Natural killer cell (primary cell): ENCODE data around the gene NRDE2. TPM values are rescaled to one million over a fixed set of nuclear protein-coding genes. Genes with fewer than 3 reads are reported as not detected.

Experiments
- ATAC-seq, 3 donors: fragments of 150-1000 bp in 2 of 3; fragments of 200-7000 bp in 1 of 3; cut with Tn5 transposase; 1 replicate in 1 of 3; 2 replicates in 2 of 3; pipeline ENCODE4 v1.10.0; 2021; ENCODE audit warnings: mild to moderate bottlenecking in 2 of 3, moderate library complexity in 2 of 3
- DNase-seq, 2 donors: peaks; one replicate each; pipeline versions ENCODE4 v3.0.0 to v3.0.0-alpha.2; 2013 to 2021; ENCODE audit warnings: mixed read lengths in 1 of 2
- H3K27ac ChIP-seq: one replicate; pipeline ENCODE4 v1.5.1; 2013; ENCODE audit warnings: mild to moderate bottlenecking, low read length
- H3K27me3 ChIP-seq: one replicate; pipeline ENCODE4 v1.6.1; 2013; ENCODE audit warnings: low read length; ENCODE audit not compliant: control insufficient read depth, insufficient read depth
- H3K36me3 ChIP-seq: one replicate; pipeline ENCODE4 v1.6.1; 2013; ENCODE audit warnings: low read length; ENCODE audit not compliant: control insufficient read depth, insufficient read depth
- H3K4me1 ChIP-seq: one replicate; pipeline ENCODE4 v1.6.1; 2013; ENCODE audit warnings: low read length; ENCODE audit not compliant: control insufficient read depth, insufficient read depth
- H3K4me3 ChIP-seq: one replicate; pipeline ENCODE4 v1.5.1; 2013; ENCODE audit warnings: low read length
- H3K9me3 ChIP-seq: one replicate; pipeline ENCODE4 v1.6.1; 2013; ENCODE audit warnings: low read length; ENCODE audit not compliant: control insufficient read depth, insufficient read depth
- H3K27ac Mint-ChIP-seq, 2 donors: one replicate each; pipeline ENCODE4 v1.8.0; 2022; ENCODE audit warnings: mild to moderate bottlenecking in 2 of 2, mixed read lengths in 2 of 2, moderate library complexity in 1 of 2
- H3K27me3 Mint-ChIP-seq, 2 donors: one replicate each; pipeline ENCODE4 v1.8.0; 2022; ENCODE audit warnings: low read depth in 2 of 2, mixed read lengths in 2 of 2
- H3K36me3 Mint-ChIP-seq: one replicate; pipeline ENCODE4 v1.8.0; 2022; ENCODE audit warnings: mixed read lengths
- H3K4me1 Mint-ChIP-seq, 2 donors: one replicate each; pipeline ENCODE4 v1.8.0; 2022; ENCODE audit warnings: mixed read lengths in 2 of 2
- H3K4me3 Mint-ChIP-seq: one replicate; pipeline ENCODE4 v1.8.0; 2022; ENCODE audit warnings: mild to moderate bottlenecking, moderate library complexity, mixed read lengths
- H3K9me3 Mint-ChIP-seq, 2 donors: one replicate each; pipeline ENCODE4 v1.8.0; 2022; ENCODE audit warnings: mixed read lengths in 2 of 2
- WGBS: methylation state at CpG from one replicate; pipeline ENCODE4 v1.1.7; 2013; ENCODE audit warnings: missing lambda C conversion rate; ENCODE audit not compliant: insufficient coverage; 5-methylcytosine and 5-hydroxymethylcytosine counted together
- intact Hi-C: fragments of 100-400 bp; cut with micrococcal nuclease; formaldehyde crosslinking; loops from one replicate; pipeline ENCODE4 v1.14.2; 2022
- total RNA-seq, 4 donors: library from RNA; stranded (reverse); fragments of 120-200 nt in 1 of 4; gene quantifications; one replicate each; pipeline versions ENCODE4 v1.2.3 to v1.2.4, GENCODE V29; 2013 to 2022
- TF ChIP-seq, protein P1 (sequence below): fragments of 200-600 bp; IDR thresholded peaks from one replicate; pipeline ENCODE4 v1.8.0; 2022; ENCODE audit warnings: antibody characterized with exemption

NRDE2 gene
- total RNA-seq, 3 donors from 2014 or later (not counting 1 experiment from before 2014, with no cell fraction given) = 32.6 to 46.3 (median 40.7) TPM

- no peak overlapping the region for H3K27ac ChIP-seq
- H3K9me3 ChIP-seq = no peaks in the 10 kb centered on the region
- H3K36me3 Mint-ChIP-seq = no peaks in the 10 kb centered on the region
- H3K36me3 ChIP-seq = peaks cover 59% of the 10 kb centered on the region
- no peaks in the 10 kb centered on the region for H3K9me3 Mint-ChIP-seq
- H3K27ac Mint-ChIP-seq = peak overlapping the region in 1 of 2 donors; percentile 7
- intact Hi-C loops = no loop called here
- ATAC-seq (peak in 1 of 3 donors; percentile 17), DNase-seq (no peak)
- WGBS = 90% methylated on average over 8 of the region's 8 CpGs
- H3K4me1 ChIP-seq = no peaks in the 10 kb centered on the region
- no peaks in the 10 kb centered on the region for H3K27me3 Mint-ChIP-seq
- peaks cover 0 to 7% of the 10 kb centered on the region in 2 donors for H3K4me1 Mint-ChIP-seq
- H3K27me3 ChIP-seq = no peaks in the 10 kb centered on the region
- TF ChIP-seq, protein P1, sequence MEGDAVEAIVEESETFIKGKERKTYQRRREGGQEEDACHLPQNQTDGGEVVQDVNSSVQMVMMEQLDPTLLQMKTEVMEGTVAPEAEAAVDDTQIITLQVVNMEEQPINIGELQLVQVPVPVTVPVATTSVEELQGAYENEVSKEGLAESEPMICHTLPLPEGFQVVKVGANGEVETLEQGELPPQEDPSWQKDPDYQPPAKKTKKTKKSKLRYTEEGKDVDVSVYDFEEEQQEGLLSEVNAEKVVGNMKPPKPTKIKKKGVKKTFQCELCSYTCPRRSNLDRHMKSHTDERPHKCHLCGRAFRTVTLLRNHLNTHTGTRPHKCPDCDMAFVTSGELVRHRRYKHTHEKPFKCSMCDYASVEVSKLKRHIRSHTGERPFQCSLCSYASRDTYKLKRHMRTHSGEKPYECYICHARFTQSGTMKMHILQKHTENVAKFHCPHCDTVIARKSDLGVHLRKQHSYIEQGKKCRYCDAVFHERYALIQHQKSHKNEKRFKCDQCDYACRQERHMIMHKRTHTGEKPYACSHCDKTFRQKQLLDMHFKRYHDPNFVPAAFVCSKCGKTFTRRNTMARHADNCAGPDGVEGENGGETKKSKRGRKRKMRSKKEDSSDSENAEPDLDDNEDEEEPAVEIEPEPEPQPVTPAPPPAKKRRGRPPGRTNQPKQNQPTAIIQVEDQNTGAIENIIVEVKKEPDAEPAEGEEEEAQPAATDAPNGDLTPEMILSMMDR = no peak
- no peak overlapping the region for H3K4me3 ChIP-seq
- no peak overlapping the region for H3K4me3 Mint-ChIP-seq
These were observed 55.9 kb downstream of the NRDE2 start for GRCh38 chr14:90275820-90276219.

DNA sequence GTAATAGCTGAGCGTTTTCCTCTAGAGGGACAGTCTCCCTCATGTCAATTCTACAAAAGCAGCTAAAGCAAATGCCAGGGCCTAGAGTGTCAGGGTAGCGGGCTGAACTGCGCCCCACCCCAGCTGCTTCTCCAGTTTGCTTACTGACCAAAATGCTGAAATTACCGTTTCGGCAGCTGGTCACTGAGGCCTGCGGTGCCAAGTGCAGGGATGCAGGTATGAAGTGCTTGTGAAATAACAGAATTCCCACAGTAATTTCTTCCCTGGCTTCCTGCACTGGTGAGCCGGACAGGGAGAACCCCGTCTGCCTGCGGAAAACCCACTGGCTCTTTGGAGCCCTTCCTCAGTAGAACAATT lies 56.3 kb downstream of the NRDE2 start:
- Mint-ChIP-seq H3K4me1 (peaks cover 0 to 7% of the 10 kb centered on the region in 2 donors), H3K9me3 (no peaks in the 10 kb centered on the region), H3K27me3 (no peaks in the 10 kb centered on the region), H3K4me3 (no peak overlapping the region), H3K36me3 (no peaks in the 10 kb centered on the region), H3K27ac (peak overlapping the region in 1 of 2 donors; percentile 7)
- peaks cover 59% of the 10 kb centered on the region for H3K36me3 ChIP-seq
- intact Hi-C loops = no loop called here
- H3K4me1 ChIP-seq = no peaks in the 10 kb centered on the region
- no peak overlapping the region for H3K27ac ChIP-seq
- no peak overlapping the region for H3K4me3 ChIP-seq
- H3K9me3 ChIP-seq = no peaks in the 10 kb centered on the region
- WGBS = 96% methylated on average over 9 of the region's 9 CpGs
- ATAC-seq = peak in 1 of 3 donors; percentile 15
- DNase-seq = no peak
- no peaks in the 10 kb centered on the region for H3K27me3 ChIP-seq
- TF ChIP-seq, protein P1 = no peak

DNA sequence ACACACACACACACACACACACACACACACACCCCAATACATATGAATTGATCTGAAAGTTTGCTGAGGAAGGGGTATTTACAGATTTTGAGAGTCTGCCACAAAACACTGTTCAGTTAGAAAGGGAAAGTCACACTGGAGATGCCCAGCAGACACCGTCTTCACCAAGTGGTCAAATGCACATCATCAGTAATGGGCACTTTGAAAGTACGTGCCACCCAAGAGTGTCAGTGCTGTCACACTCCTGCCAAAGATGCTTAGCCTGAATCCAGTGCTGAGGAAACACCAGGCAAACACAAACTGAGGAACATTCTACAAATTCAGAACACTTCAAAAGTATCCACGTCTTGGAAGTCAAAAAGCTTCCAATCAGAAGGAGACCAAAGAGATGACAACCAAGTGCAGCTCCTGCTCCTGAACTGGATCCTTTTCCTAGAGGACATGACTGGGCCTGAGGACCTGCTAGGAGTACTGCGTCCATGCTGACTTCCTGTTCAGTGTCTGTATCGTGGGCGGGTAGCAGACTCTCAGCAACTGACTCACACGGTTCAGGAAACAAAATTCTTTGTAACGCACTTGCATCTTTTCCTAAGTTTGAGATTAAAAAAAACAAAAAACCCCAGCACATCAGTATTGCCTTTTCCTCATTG lies 56.8 kb downstream of the NRDE2 start:
- Mint-ChIP-seq H3K27me3 (no peaks in the 10 kb centered on the region), H3K27ac (peak overlapping the region in 1 of 2 donors; percentile 66), H3K4me3 (no peak overlapping the region), H3K9me3 (no peaks in the 10 kb centered on the region), H3K36me3 (peaks cover 4% of the 10 kb centered on the region), H3K4me1 (peaks cover 0 to 7% of the 10 kb centered on the region in 2 donors)
- no peaks in the 10 kb centered on the region for H3K4me1 ChIP-seq
- no peak overlapping the region for H3K27ac ChIP-seq
- 73% methylated on average over 8 of the region's 8 CpGs for WGBS
- H3K27me3 ChIP-seq = no peaks in the 10 kb centered on the region
- peaks cover 60% of the 10 kb centered on the region for H3K36me3 ChIP-seq
- H3K9me3 ChIP-seq = no peaks in the 10 kb centered on the region
- no peak for ATAC-seq
- TF ChIP-seq, protein P1 = no peak
- peak in 1 of 2 donors; percentile 23 for DNase-seq
- no peak overlapping the region for H3K4me3 ChIP-seq
- intact Hi-C loops = no loop called here

GRCh38 chr14:90274019-90274418 lies 57.7 kb downstream of the NRDE2 start:
- Mint-ChIP-seq H3K27me3 (no peaks in the 10 kb centered on the region), H3K36me3 (peaks cover 13% of the 10 kb centered on the region), H3K4me3 (no peak overlapping the region), H3K4me1 (peaks cover 0 to 7% of the 10 kb centered on the region in 2 donors), H3K9me3 (no peaks in the 10 kb centered on the region), H3K27ac (peak overlapping the region in 1 of 2 donors; percentile 66)
- DNase-seq (no peak), ATAC-seq (peak in 1 of 3 donors; percentile 39)
- intact Hi-C loops = no loop called here
- Histone ChIP-seq H3K36me3 (peaks cover 63% of the 10 kb centered on the region), H3K27ac (no peak overlapping the region), H3K4me3 (no peak overlapping the region), H3K4me1 (no peaks in the 10 kb centered on the region), H3K27me3 (no peaks in the 10 kb centered on the region), H3K9me3 (no peaks in the 10 kb centered on the region)
- 71% methylated on average over 9 of the region's 9 CpGs for WGBS
- TF ChIP-seq, protein P1 = no peak
